KMS-11 (cell line): Measurements from ENCODE around the gene PES1.
"Not testable (repeated sequence)": the region's sequence is repeated elsewhere in the genome, so short reads cannot be mapped to it uniquely, and the experiment has no call there.

Source experiments
- H2AFZ ChIP-seq: fragments of 200-600 bp; sonication (generic); 2 replicates; pipeline ENCODE4 v1.6.1; 2016; ENCODE audit warnings: antibody characterized with exemption, mixed run types, low read depth
- H3K27ac ChIP-seq: fragments of 200-600 bp; sonication (generic); 2 replicates; pipeline ENCODE4 v1.6.1; 2016; ENCODE audit warnings: mild to moderate bottlenecking, mixed run types
- H3K27me3 ChIP-seq: fragments of 200-600 bp; sonication (generic); 2 replicates; pipeline ENCODE4 v1.6.1; 2017; ENCODE audit warnings: mild to moderate bottlenecking, low read depth, mixed run types, moderate library complexity; ENCODE audit not compliant: insufficient read depth
- H3K36me3 ChIP-seq: fragments of 200-600 bp; sonication (generic); 2 replicates; pipeline ENCODE4 v1.6.1; 2017; ENCODE audit warnings: mild to moderate bottlenecking, mixed run types; ENCODE audit not compliant: insufficient read depth
- H3K4me1 ChIP-seq: fragments of 200-600 bp; sonication (generic); 2 replicates; pipeline ENCODE4 v1.6.1; 2016; ENCODE audit warnings: mild to moderate bottlenecking, low read depth, mixed run types; ENCODE audit not compliant: poor library complexity, severe bottlenecking
- H3K4me2 ChIP-seq: fragments of 200-600 bp; sonication (generic); 2 replicates; pipeline ENCODE4 v1.7.0; 2016; ENCODE audit warnings: mild to moderate bottlenecking, mixed run types
- H3K4me3 ChIP-seq: fragments of 200-600 bp; sonication (generic); IDR thresholded peaks from 2 replicates; pipeline ENCODE4 v1.6.1; 2017; ENCODE audit warnings: low read depth, low read length, mixed read lengths; ENCODE audit not compliant: insufficient read depth
- H3K79me2 ChIP-seq: fragments of 200-600 bp; sonication (generic); 2 replicates; pipeline ENCODE4 v1.6.1; 2016; ENCODE audit warnings: low read depth, mixed run types; ENCODE audit not compliant: insufficient read depth
- H3K9ac ChIP-seq: fragments of 200-600 bp; sonication (generic); 2 replicates; pipeline ENCODE4 v1.6.1; 2016; ENCODE audit warnings: mild to moderate bottlenecking, mixed run types
- H4K20me1 ChIP-seq: fragments of 200-600 bp; sonication (generic); 2 replicates; pipeline ENCODE4 v1.6.1; 2016; ENCODE audit warnings: mild to moderate bottlenecking, mixed run types; ENCODE audit not compliant: insufficient read depth
- CTCF ChIP-seq: fragments of 200-600 bp; sonication (generic); conservative IDR thresholded peaks from 2 replicates; pipeline ENCODE4 v1.6.1; 2017; ENCODE audit warnings: low read depth, mild to moderate bottlenecking, antibody characterized with exemption, low read length, moderate library complexity, mixed read lengths

The PES1 gene

DNA sequence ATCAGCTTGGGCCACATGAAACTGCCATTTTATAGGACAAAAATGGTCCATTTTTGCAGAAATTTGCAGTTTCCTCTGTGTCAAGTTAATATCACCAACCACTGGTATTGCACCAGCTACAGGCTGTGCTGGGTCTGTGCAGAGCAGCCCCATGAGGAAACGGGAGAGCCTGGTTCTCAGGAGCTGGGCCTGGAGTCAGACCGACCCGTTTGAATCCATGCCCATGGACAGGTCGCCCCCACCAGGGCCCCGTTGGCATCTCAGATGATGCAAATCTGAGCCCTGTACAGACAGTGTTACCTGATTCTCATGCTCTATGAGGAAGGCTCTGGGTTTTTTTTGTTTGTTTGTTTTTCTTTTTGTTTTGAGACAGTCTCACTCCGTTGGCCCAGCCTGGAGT lies 35.3 kb downstream of the PES1 start:
- Histone ChIP-seq H3K79me2 (no peaks in the 10 kb centered on the region), H3K9ac (no peak overlapping the region), H3K27ac (no peak overlapping the region), H3K4me3 (no peak overlapping the region), H3K4me2 (no peak overlapping the region), H3K4me1 (no peaks in the 10 kb centered on the region), H3K36me3 (no peaks in the 10 kb centered on the region), H2AFZ (no peak overlapping the region), H4K20me1 (no peaks in the 10 kb centered on the region), H3K27me3 (no peaks in the 10 kb centered on the region)
- no peak for TF ChIP-seq CTCF

DNA sequence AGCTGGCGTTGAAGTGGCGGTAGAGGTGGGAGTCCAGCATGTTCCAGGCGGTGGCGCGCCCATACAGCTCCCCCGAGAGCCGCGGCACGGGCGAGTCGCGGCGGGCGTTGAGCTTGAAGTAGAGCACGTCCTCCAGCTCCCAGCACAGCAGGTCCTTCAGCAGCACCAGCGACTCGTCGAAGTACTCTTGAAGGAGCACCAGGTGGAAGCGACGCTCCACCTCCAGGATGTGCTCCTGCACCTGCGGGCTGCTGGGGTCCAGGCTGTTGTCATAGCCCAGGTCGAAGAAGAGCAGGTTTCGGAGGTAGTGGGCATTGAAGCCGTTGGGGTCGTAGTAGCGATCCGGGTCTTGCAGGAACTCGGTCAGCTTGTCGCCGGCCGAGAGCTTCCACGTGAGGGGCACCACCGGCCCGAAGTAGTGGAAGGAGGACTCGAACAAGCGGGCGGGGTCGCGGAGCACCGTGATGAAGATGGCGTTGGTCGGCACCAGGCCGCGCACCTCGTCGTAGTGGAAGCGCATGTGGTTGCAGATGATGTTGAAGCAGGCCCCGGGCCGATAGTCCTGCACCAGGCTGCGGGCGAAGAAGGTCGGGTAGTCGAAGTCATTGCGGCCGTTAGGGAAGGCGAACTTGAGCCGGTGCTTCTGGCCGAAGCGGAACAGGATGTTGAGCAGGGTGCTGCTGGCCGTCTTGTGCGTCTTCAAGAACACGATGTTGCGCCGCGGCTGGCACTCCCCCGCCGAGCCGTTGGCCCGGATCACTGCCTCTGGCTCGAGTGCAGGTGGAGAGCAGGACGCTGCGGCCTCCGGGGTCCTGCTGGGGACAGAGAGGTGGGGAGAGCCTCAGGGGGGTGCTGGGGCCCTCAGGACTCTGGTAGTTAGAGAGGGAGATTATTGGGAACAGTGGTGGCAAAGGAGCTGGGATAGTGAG lies 36.2 kb downstream of the PES1 start:
- Histone ChIP-seq H3K4me1 (no peaks in the 10 kb centered on the region), H2AFZ (no peak overlapping the region)

GRCh38 chr22:30553971-30554370 lies 37.7 kb downstream of the PES1 start:
- no peak overlapping the region for H2AFZ ChIP-seq
- no peak for TF ChIP-seq CTCF
- H3K27me3 ChIP-seq: no peaks in the 10 kb centered on the region; the same call in 1 of the 2 replicates
- H3K9ac ChIP-seq: no peak overlapping the region
- no peak overlapping the region for H3K4me3 ChIP-seq
- no peaks in the 10 kb centered on the region for H3K36me3 ChIP-seq
- no peak overlapping the region for H3K4me2 ChIP-seq
- H3K79me2 ChIP-seq: no peaks in the 10 kb centered on the region
- no peak overlapping the region for H3K27ac ChIP-seq
- no peaks in the 10 kb centered on the region for H4K20me1 ChIP-seq
- H3K4me1 ChIP-seq: no peaks in the 10 kb centered on the region

More for the DNA sequence above, 36.2 kb downstream of the PES1 start:
- Histone ChIP-seq H3K27me3 (no peaks in the 10 kb centered on the region), H3K4me2 (no peak overlapping the region), H3K4me3 (no peak overlapping the region), H4K20me1 (no peaks in the 10 kb centered on the region), H3K79me2 (no peaks in the 10 kb centered on the region), H3K27ac (no peak overlapping the region), H3K36me3 (no peaks in the 10 kb centered on the region), H3K9ac (no peak overlapping the region)
- TF ChIP-seq CTCF: no peak

DNA sequence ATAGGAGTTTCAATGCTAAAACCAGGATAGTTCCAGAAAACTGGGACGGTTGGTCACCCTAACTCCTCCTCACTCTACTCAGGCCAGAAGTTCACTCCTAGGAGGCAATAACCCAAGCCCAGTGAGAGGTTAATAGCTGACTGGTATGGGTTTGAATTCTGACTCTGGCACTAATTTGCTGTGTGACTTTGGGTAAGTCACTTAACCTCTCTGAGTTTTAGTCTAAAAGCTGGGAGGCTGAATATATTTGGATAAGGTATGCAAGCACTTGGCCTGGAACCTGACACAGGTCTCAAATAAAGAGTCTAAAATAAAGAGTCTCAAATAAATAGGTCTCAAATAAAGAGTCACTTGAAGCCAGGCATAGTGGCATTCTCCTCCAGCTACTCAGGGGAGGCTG lies 39.0 kb downstream of the PES1 start:
- Histone ChIP-seq H3K27ac (no peak overlapping the region), H3K36me3 (no peaks in the 10 kb centered on the region), H3K27me3 (no peaks in the 10 kb centered on the region; the same call in 1 of the 2 replicates), H3K4me2 (no peak overlapping the region), H3K79me2 (no peaks in the 10 kb centered on the region), H2AFZ (no peak overlapping the region), H3K4me3 (no peak overlapping the region), H4K20me1 (no peaks in the 10 kb centered on the region), H3K4me1 (no peaks in the 10 kb centered on the region), H3K9ac (no peak overlapping the region)
- no peak for TF ChIP-seq CTCF

- H3K4me2 ChIP-seq, H3K4me1 ChIP-seq, H3K79me2 ChIP-seq, H3K27ac ChIP-seq, H3K36me3 ChIP-seq, H2AFZ ChIP-seq, H4K20me1 ChIP-seq, H3K4me3 ChIP-seq, H3K9ac ChIP-seq, H3K27me3 ChIP-seq: not testable (repeated sequence)
Measured at GRCh38 chr22:30551813-30552212, 39.9 kb downstream of the PES1 start.
